Neuronal stem cell (in vitro differentiated cells): ENCODE measurements around the gene OGFOD2.

Source experiments
- DNase-seq: peaks from one replicate; pipeline ENCODE4 v3.0.0-alpha.2; 2013; ENCODE audit warnings: low spot score
- H2AFZ ChIP-seq: one replicate; pipeline ENCODE4 v1.6.1; 2013; ENCODE audit warnings: mild to moderate bottlenecking, low read length, inconsistent platforms
- H2AK5ac ChIP-seq: 2 replicates; pipeline ENCODE4 v1.6.1; 2013; ENCODE audit warnings: low read depth, mild to moderate bottlenecking, inconsistent platforms, low read length, moderate library complexity, mixed read lengths
- H2BK120ac ChIP-seq: 2 replicates; pipeline ENCODE4 v1.6.1; 2013; ENCODE audit warnings: low read depth, mild to moderate bottlenecking, inconsistent platforms, low read length, moderate library complexity, mixed read lengths
- H2BK12ac ChIP-seq: one replicate; pipeline ENCODE4 v1.6.1; 2013; ENCODE audit warnings: low read length, inconsistent platforms
- H2BK15ac ChIP-seq: 2 replicates; pipeline ENCODE4 v1.6.1; 2013; ENCODE audit warnings: mild to moderate bottlenecking, low read length, inconsistent platforms, mixed read lengths
- H2BK5ac ChIP-seq: one replicate; pipeline ENCODE4 v1.6.1; 2013; ENCODE audit warnings: inconsistent platforms, mild to moderate bottlenecking, low read length, moderate library complexity
- H3K14ac ChIP-seq: one replicate; pipeline ENCODE4 v1.6.1; 2013; ENCODE audit warnings: low read length, inconsistent platforms
- H3K18ac ChIP-seq: 2 replicates; pipeline ENCODE4 v1.6.1; 2013; ENCODE audit warnings: low read length, inconsistent platforms
- H3K23ac ChIP-seq: 2 replicates; pipeline ENCODE4 v1.6.1; 2013; ENCODE audit warnings: low read depth, mild to moderate bottlenecking, mixed read lengths, low read length, inconsistent platforms; ENCODE audit not compliant: poor library complexity
- H3K27ac ChIP-seq: replicated peaks from 3 replicates; pipeline ENCODE4 v1.5.1; 2013; ENCODE audit warnings: low read length, inconsistent platforms
- H3K27me3 ChIP-seq, 3 experiments: 2 replicates each; pipeline ENCODE4 v1.6.1; 2013; ENCODE audit warnings: low read length in 3 of 3, mild to moderate bottlenecking in 2 of 3, inconsistent platforms in 1 of 3, low read depth in 1 of 3, mixed read lengths in 1 of 3, moderate library complexity in 1 of 3; ENCODE audit not compliant: control insufficient read depth in 3 of 3, insufficient read depth in 3 of 3
- H3K36me3 ChIP-seq, 2 donors: replicated peaks in 1 of 2; 2 replicates each; pipeline ENCODE4 v1.6.1; 2013; ENCODE audit warnings: low read length in 2 of 2; ENCODE audit not compliant: control insufficient read depth in 2 of 2, insufficient read depth in 2 of 2
- H3K4ac ChIP-seq: 2 replicates; pipeline ENCODE4 v1.6.1; 2013; ENCODE audit warnings: inconsistent platforms, mild to moderate bottlenecking, low read length, moderate library complexity
- H3K4me1 ChIP-seq, 2 donors: 1 replicate in 1 of 2; 2 replicates in 1 of 2; pipeline ENCODE4 v1.6.1; 2013; ENCODE audit warnings: low read length in 2 of 2, low read depth in 1 of 2; ENCODE audit not compliant: control insufficient read depth in 2 of 2, insufficient read depth in 1 of 2
- H3K4me2 ChIP-seq: one replicate; pipeline ENCODE4 v1.6.1; 2013; ENCODE audit warnings: mild to moderate bottlenecking, low read length, inconsistent platforms; ENCODE audit not compliant: insufficient read depth, poor library complexity, severe bottlenecking
- H3K4me3 ChIP-seq, 2 donors: 2 replicates each; pipeline ENCODE4 v1.5.1; 2013; ENCODE audit warnings: low read length in 2 of 2, mild to moderate bottlenecking in 2 of 2, inconsistent platforms in 1 of 2, moderate library complexity in 1 of 2
- H3K79me1 ChIP-seq: one replicate; pipeline ENCODE4 v1.6.1; 2013; ENCODE audit warnings: low read depth, mild to moderate bottlenecking, inconsistent platforms, low read length, moderate library complexity
- H3K9ac ChIP-seq: one replicate; pipeline ENCODE4 v1.6.1; 2013; ENCODE audit warnings: mild to moderate bottlenecking, low read depth, low read length, inconsistent platforms; ENCODE audit not compliant: poor library complexity
- H3K9me3 ChIP-seq, 2 donors: replicated peaks in 1 of 2; 2 replicates each; pipeline versions ENCODE3 to v1.6.1; 2013; ENCODE audit warnings: low read length in 2 of 2, mild to moderate bottlenecking in 2 of 2, inconsistent platforms in 1 of 2, low read depth in 1 of 2, mixed read lengths in 1 of 2, moderate library complexity in 1 of 2; ENCODE audit not compliant: control insufficient read depth in 2 of 2, insufficient read depth in 1 of 2
- H4K8ac ChIP-seq: one replicate; pipeline ENCODE4 v1.6.1; 2013; ENCODE audit warnings: low read depth, mild to moderate bottlenecking, inconsistent platforms, low read length, moderate library complexity
- H4K91ac ChIP-seq: one replicate; pipeline ENCODE4 v1.6.1; 2013; ENCODE audit warnings: low read length, low read depth, mild to moderate bottlenecking, inconsistent platforms; ENCODE audit not compliant: poor library complexity
- WGBS, 2 donors: extraction: QIAGEN DNeasy Blood & Tissue Kit; methylation state at CpG; one replicate each; pipeline ENCODE4 v1.1.7; 2013; ENCODE audit warnings: missing lambda C conversion rate in 2 of 2, mixed read lengths in 1 of 2; ENCODE audit not compliant: insufficient read length in 2 of 2, insufficient replicate concordance in 1 of 2; ENCODE audit errors: extremely low coverage in 2 of 2; 5-methylcytosine and 5-hydroxymethylcytosine counted together

OGFOD2 gene

DNA sequence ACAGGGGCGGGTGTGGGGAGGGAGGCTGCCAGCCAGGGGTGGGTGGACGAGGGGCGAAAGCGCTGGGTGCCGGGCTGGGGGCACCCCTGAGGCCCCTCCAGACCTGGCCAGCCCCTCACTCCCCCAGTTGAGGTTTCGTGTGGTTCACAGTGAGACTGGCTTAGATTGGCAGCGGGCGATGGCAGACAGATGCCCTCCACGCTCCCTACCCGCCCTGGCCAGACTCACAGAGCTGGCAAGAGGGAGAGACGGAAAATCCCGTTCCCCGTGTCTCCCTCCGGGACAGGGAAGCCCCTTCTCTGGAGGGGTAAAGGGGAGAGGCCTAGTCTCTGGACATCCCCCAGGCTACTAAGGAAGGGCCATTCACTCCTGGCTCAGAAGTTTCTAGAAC, 45.9 kb upstream of the OGFOD2 start:
- no peak overlapping the region for H3K4me2 ChIP-seq
- H3K4me3 ChIP-seq: no peak overlapping the region
- H3K23ac ChIP-seq: no peak overlapping the region
- H2BK120ac ChIP-seq: peak overlapping the region; percentile 64
- H3K36me3 ChIP-seq: no peaks in the 10 kb centered on the region
- no peak overlapping the region for H2BK5ac ChIP-seq
- H3K4ac ChIP-seq: no peak overlapping the region
- H2BK12ac ChIP-seq: no peak overlapping the region
- H3K79me1 ChIP-seq: peaks cover 2% of the 10 kb centered on the region
- H3K27ac ChIP-seq: no peak overlapping the region
- H3K9ac ChIP-seq: no peak overlapping the region
- H2AFZ ChIP-seq: no peak overlapping the region
- no peaks in the 10 kb centered on the region for H3K9me3 ChIP-seq
- no peak overlapping the region for H2BK15ac ChIP-seq
- H3K14ac ChIP-seq: no peak overlapping the region
- H4K91ac ChIP-seq: no peak overlapping the region
- no peak for DNase-seq
- no peaks in the 10 kb centered on the region for H3K27me3 ChIP-seq
- H3K18ac ChIP-seq: peak overlapping the region; percentile 51
- peaks cover 0 to 1% of the 10 kb centered on the region in 2 donors for H3K4me1 ChIP-seq
- H2AK5ac ChIP-seq: peak overlapping the region; percentile 99
- WGBS, 2 donors: no CpG with 5 or more reads among the region's 14 CpGs
- no peak overlapping the region for H4K8ac ChIP-seq

DNA sequence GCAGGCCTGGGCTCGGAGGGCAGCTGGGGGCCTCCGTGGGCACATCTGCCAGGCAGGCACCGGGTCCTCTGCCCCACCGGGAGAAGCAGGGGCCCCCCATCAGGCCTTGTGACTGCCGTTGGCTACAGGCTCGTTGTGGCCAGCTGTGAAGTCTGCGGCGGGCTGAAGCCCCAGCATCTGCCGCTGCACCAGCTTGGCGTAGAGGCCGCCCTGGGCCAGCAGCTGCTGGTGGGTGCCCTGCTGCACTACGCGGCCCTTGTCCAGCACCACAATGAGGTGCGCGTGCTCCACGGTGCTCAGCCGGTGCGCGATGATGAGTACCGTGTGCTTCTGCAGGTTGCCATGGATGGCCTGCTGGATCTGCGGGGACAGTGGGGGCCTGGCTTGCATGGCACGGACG, 45.2 kb upstream of the OGFOD2 start:
- Histone ChIP-seq H3K4me1 (peaks cover 0 to 1% of the 10 kb centered on the region in 2 donors), H4K8ac (peak overlapping the region; percentile 93), H3K18ac (peak overlapping the region; percentile 85), H3K27ac (no peak overlapping the region), H3K79me1 (peaks cover 2% of the 10 kb centered on the region), H3K23ac (peak overlapping the region; percentile 98), H3K36me3 (no peaks in the 10 kb centered on the region), H2AFZ (no peak overlapping the region), H3K14ac (peak overlapping the region; percentile 97), H3K4ac (no peak overlapping the region), H3K9me3 (no peaks in the 10 kb centered on the region), H2BK15ac (peak overlapping the region; percentile 85), H2BK12ac (peak overlapping the region; percentile 88), H2BK120ac (no peak overlapping the region), H3K9ac (no peak overlapping the region), H3K4me2 (no peak overlapping the region), H3K4me3 (no peak overlapping the region), H4K91ac (peak overlapping the region; percentile 43), H3K27me3 (no peaks in the 10 kb centered on the region), H2AK5ac (peak overlapping the region; percentile 99), H2BK5ac (peak overlapping the region; percentile 90)
- WGBS, 2 donors: no CpG with 5 or more reads among the region's 23 CpGs
- no peak for DNase-seq

GRCh38 chr12:122932207-122932606, 42.8 kb upstream of the OGFOD2 start:
- H2BK12ac ChIP-seq: no peak overlapping the region
- no peaks in the 10 kb centered on the region for H3K9me3 ChIP-seq
- H3K4ac ChIP-seq: no peak overlapping the region
- H2AK5ac ChIP-seq: no peak overlapping the region
- no peak overlapping the region for H3K23ac ChIP-seq
- no peak overlapping the region for H4K91ac ChIP-seq
- H3K9ac ChIP-seq: no peak overlapping the region
- H3K18ac ChIP-seq: no peak overlapping the region
- H3K27ac ChIP-seq: no peak overlapping the region
- no peak overlapping the region for H2AFZ ChIP-seq
- no peak overlapping the region for H3K4me2 ChIP-seq
- H2BK15ac ChIP-seq: no peak overlapping the region
- no peaks in the 10 kb centered on the region for H3K27me3 ChIP-seq
- no peak overlapping the region for H2BK5ac ChIP-seq
- no peak overlapping the region for H3K4me3 ChIP-seq
- peaks cover 0 to 5% of the 10 kb centered on the region in 2 donors for H3K4me1 ChIP-seq
- WGBS, 2 donors: no CpG with 5 or more reads among the region's 8 CpGs
- no peak overlapping the region for H2BK120ac ChIP-seq
- no peak overlapping the region for H4K8ac ChIP-seq
- H3K36me3 ChIP-seq: no peaks in the 10 kb centered on the region
- H3K14ac ChIP-seq: no peak overlapping the region
- DNase-seq: no peak
- peaks cover 4% of the 10 kb centered on the region for H3K79me1 ChIP-seq

DNA sequence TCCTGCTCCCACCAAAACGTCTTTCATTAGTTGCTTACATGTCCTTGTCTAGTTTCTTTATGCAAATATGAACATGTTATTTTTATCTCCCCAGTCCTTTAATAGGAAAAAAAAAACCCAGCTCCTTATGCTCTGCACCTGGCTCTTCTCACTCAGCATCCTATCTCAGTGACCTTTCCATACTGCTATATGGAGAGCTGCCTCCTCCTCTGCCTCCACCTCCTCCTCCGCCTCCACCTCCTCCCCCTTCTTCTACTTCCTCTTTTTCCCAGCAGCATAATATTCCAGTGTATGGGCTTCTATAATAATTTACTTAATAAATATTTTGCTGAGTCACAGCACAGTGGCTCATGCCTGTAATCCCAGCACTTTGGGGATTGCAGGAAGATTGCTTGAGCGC, 40.3 kb upstream of the OGFOD2 start:
- Histone ChIP-seq H3K4ac (no peak overlapping the region), H2AFZ (no peak overlapping the region), H3K79me1 (peaks cover 4% of the 10 kb centered on the region), H3K27me3 (no peaks in the 10 kb centered on the region), H4K8ac (no peak overlapping the region), H3K23ac (no peak overlapping the region), H3K36me3 (no peaks in the 10 kb centered on the region), H3K14ac (no peak overlapping the region), H3K4me1 (peaks cover 0 to 4% of the 10 kb centered on the region in 2 donors), H2BK12ac (no peak overlapping the region), H3K27ac (peak overlapping the region; percentile 83), H4K91ac (no peak overlapping the region), H2AK5ac (peak overlapping the region; percentile 11), H3K4me3 (no peak overlapping the region), H3K4me2 (no peak overlapping the region), H2BK120ac (peak overlapping the region; percentile 7), H2BK5ac (peak overlapping the region; percentile 55), H3K9ac (no peak overlapping the region), H2BK15ac (no peak overlapping the region), H3K9me3 (no peaks in the 10 kb centered on the region), H3K18ac (no peak overlapping the region)
- no peak for DNase-seq
- WGBS, 2 donors: no CpG with 5 or more reads among the region's 3 CpGs
